Lower leg skin (tissue), 3 donors: ENCODE measurements around the gene LRRFIP1.

Source experiments
- CTCF ChIP-seq, 3 donors: fragments of 450-650 bp; IDR thresholded peaks; one replicate each; pipeline ENCODE4 v1.5.1; 2016; ENCODE audit warnings: antibody characterized with exemption in 3 of 3, mild to moderate bottlenecking in 3 of 3, moderate library complexity in 2 of 3
- POLR2A ChIP-seq, 2 donors: fragments of 450-650 bp; IDR thresholded peaks; one replicate each; pipeline ENCODE4 v1.6.1; 2016 to 2017; ENCODE audit warnings: antibody characterized with exemption in 2 of 2, mild to moderate bottlenecking in 1 of 2, moderate library complexity in 1 of 2

GRCh38 chr2:237736783-237737182 is 109.4 kb downstream of the LRRFIP1 start:
- TF ChIP-seq CTCF (IDR thresholded peaks at IDR 0.05) = no peak
- TF ChIP-seq POLR2A (IDR thresholded peaks at IDR 0.05) = no peak
